ENCODE measurements around the gene CDH10.

The CDH10 gene

DNA sequence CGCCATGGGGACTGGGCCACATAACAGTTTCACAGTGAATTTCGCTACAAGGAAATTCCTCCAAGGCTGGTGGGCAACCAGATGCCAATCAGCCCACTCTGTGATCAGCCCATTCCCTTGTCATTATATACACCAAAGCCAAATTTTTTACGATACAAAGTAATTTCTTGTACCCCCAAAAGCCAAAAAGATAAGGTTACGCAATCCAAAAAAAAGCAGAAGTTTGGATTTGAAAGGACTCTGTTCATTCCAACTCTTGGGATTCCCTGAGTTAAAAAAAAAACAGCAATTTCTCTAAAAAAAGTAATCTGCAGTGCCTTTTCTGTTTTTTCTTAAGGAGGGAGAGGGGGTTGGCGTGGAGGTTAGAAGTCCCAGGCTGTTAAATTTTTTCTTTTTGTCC, 166.8 kb downstream of the CDH10 start:
- ATAC-seq: no peak
- TF ChIP-seq ZNF8 (CRISPR knock-in tag; IDR thresholded peaks at IDR 0.05): no peak

DNA sequence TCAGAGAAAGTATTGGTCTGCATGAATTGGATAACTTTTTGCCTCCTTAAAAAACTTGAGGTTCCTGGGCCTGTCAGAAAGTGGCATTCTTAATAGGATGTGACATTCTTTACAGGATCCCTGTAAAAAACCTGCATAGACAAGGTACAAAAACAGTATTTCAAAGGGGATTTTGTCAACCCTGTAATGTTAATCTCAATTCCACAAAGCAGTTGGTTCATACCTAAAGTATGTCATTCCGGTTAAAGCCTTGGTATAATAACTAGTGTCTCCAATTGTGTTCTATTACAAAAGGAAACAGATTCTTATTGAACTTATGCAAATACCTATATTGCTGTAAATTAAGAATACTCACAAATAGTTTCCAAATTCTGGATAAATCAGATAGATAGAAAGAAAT, 169.7 kb downstream of the CDH10 start:
- no peak for TF ChIP-seq ZNF565 (CRISPR knock-in tag; conservative IDR thresholded peaks at IDR 0.05; ENCODE audit: low read depth)
- TF ChIP-seq PATZ1 (CRISPR knock-in tag; IDR thresholded peaks at IDR 0.05; ENCODE audit: borderline replicate concordance): no peak
- TF ChIP-seq TOX (CRISPR knock-in tag; IDR thresholded peaks at IDR 0.05; ENCODE audit: borderline replicate concordance): no peak
- TF ChIP-seq ZFP3 (CRISPR knock-in tag; IDR thresholded peaks at IDR 0.05): no peak
- no peak for TF ChIP-seq GLIS3 (CRISPR knock-in tag; IDR thresholded peaks at IDR 0.05)
- TF ChIP-seq ZNF8 (CRISPR knock-in tag; IDR thresholded peaks at IDR 0.05): no peak
- TF ChIP-seq, protein P1, sequence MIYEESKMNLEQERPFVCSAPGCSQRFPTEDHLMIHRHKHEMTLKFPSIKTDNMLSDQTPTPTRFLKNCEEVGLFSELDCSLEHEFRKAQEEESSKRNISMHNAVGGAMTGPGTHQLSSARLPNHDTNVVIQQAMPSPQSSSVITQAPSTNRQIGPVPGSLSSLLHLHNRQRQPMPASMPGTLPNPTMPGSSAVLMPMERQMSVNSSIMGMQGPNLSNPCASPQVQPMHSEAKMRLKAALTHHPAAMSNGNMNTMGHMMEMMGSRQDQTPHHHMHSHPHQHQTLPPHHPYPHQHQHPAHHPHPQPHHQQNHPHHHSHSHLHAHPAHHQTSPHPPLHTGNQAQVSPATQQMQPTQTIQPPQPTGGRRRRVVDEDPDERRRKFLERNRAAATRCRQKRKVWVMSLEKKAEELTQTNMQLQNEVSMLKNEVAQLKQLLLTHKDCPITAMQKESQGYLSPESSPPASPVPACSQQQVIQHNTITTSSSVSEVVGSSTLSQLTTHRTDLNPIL (CRISPR knock-in tag; IDR thresholded peaks at IDR 0.05; ENCODE audit: low read depth): no peak
- no peak for TF ChIP-seq BACH2 (CRISPR knock-in tag; IDR thresholded peaks at IDR 0.05; ENCODE audit: borderline replicate concordance)
- no peak for TF ChIP-seq CSDC2 (CRISPR knock-in tag; IDR thresholded peaks at IDR 0.05)
- no peak for TF ChIP-seq OSR1 (CRISPR knock-in tag; IDR thresholded peaks at IDR 0.05)
- no peak for TF ChIP-seq RARB (CRISPR knock-in tag; IDR thresholded peaks at IDR 0.05)

DNA sequence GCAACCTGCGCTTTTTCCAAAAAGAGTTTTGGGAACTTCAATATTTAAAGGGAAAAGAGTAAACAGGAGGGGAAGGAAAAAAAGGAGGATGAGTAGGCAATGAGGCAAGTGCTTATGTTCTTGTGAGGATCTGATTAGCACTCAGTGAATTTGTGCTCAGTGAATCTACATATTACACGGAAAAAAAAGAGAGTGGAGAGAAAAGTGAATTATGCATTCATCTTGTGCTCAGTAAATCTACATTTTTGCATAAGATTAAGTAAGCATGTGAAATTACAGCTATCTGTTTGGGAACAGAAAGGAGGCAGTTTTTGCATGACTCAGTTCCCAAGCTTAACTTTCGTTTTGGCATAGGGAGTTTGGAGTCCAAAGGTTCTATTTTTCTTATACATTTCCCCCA, 170.1 kb downstream of the CDH10 start:
- ATAC-seq: no peak
- TF ChIP-seq SNAI2 (CRISPR knock-in tag; IDR thresholded peaks at IDR 0.05) (no peak), RARB (CRISPR knock-in tag; IDR thresholded peaks at IDR 0.05) (no peak), POU6F1 (CRISPR knock-in tag; IDR thresholded peaks at IDR 0.05; ENCODE audit: borderline replicate concordance, low read depth) (no peak), ESRRG (CRISPR knock-in tag; IDR thresholded peaks at IDR 0.05) (no peak), ZNF8 (CRISPR knock-in tag; IDR thresholded peaks at IDR 0.05) (no peak), CSRNP3 (CRISPR knock-in tag; IDR thresholded peaks at IDR 0.05) (no peak), ZNF565 (CRISPR knock-in tag; conservative IDR thresholded peaks at IDR 0.05; ENCODE audit: low read depth) (no peak), CSDC2 (CRISPR knock-in tag; IDR thresholded peaks at IDR 0.05) (no peak), ZNF70 (CRISPR knock-in tag; IDR thresholded peaks at IDR 0.05) (no peak), BACH2 (CRISPR knock-in tag; IDR thresholded peaks at IDR 0.05; ENCODE audit: borderline replicate concordance) (no peak), TOX (CRISPR knock-in tag; IDR thresholded peaks at IDR 0.05; ENCODE audit: borderline replicate concordance) (no peak), GLIS3 (CRISPR knock-in tag; IDR thresholded peaks at IDR 0.05) (no peak), ARNTL (CRISPR knock-in tag; IDR thresholded peaks at IDR 0.05; ENCODE audit: borderline replicate concordance, low read depth) (no peak), ZC3H10 (CRISPR knock-in tag; IDR thresholded peaks at IDR 0.05) (no peak), PATZ1 (CRISPR knock-in tag; IDR thresholded peaks at IDR 0.05; ENCODE audit: borderline replicate concordance) (no peak), ZFP30 (CRISPR knock-in tag; IDR thresholded peaks at IDR 0.05) (no peak), PPARA (CRISPR knock-in tag; IDR thresholded peaks at IDR 0.05; ENCODE audit: borderline replicate concordance) (no peak), OSR1 (CRISPR knock-in tag; IDR thresholded peaks at IDR 0.05) (no peak)
- TF ChIP-seq, protein P2, sequence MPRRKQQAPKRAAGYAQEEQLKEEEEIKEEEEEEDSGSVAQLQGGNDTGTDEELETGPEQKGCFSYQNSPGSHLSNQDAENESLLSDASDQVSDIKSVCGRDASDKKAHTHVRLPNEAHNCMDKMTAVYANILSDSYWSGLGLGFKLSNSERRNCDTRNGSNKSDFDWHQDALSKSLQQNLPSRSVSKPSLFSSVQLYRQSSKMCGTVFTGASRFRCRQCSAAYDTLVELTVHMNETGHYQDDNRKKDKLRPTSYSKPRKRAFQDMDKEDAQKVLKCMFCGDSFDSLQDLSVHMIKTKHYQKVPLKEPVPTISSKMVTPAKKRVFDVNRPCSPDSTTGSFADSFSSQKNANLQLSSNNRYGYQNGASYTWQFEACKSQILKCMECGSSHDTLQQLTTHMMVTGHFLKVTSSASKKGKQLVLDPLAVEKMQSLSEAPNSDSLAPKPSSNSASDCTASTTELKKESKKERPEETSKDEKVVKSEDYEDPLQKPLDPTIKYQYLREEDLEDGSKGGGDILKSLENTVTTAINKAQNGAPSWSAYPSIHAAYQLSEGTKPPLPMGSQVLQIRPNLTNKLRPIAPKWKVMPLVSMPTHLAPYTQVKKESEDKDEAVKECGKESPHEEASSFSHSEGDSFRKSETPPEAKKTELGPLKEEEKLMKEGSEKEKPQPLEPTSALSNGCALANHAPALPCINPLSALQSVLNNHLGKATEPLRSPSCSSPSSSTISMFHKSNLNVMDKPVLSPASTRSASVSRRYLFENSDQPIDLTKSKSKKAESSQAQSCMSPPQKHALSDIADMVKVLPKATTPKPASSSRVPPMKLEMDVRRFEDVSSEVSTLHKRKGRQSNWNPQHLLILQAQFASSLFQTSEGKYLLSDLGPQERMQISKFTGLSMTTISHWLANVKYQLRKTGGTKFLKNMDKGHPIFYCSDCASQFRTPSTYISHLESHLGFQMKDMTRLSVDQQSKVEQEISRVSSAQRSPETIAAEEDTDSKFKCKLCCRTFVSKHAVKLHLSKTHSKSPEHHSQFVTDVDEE (CRISPR knock-in tag; IDR thresholded peaks at IDR 0.05): no peak

More for the DNA sequence above, 169.7 kb downstream of the CDH10 start:
- ATAC-seq: no peak
